Subcutaneous adipose tissue (tissue), 4 donors: ENCODE measurements around the gene UNC13A. TPM values are rescaled to one million over a fixed set of nuclear protein-coding genes. Genes with fewer than 3 reads are reported as not detected.

Experiments used
- CTCF ChIP-seq: fragments of 450-650 bp; IDR thresholded peaks from one replicate; pipeline ENCODE4 v1.5.1; 2016; ENCODE audit warnings: low read depth, mild to moderate bottlenecking, control low read depth, antibody characterized with exemption, moderate library complexity
- total RNA-seq, 4 donors: library from RNA; depleted of rRNA; stranded (reverse); fragments of >200 nt; gene quantifications; one replicate each; pipeline ENCODE4 v1.1.0, GENCODE V29; 2016

Gene UNC13A
- total RNA-seq, 4 donors from 2014 or later, result not detected

GRCh38 chr19:17607936-17608335 lies 80.2 kb downstream of the UNC13A start:
- no peak for TF ChIP-seq CTCF

- TF ChIP-seq CTCF, result no peak
These were observed 81.5 kb downstream of the UNC13A start for GRCh38 chr19:17606590-17607185.

- TF ChIP-seq CTCF, result no peak
These were observed 82.2 kb downstream of the UNC13A start for GRCh38 chr19:17605761-17606589.

- TF ChIP-seq CTCF, result no peak
These were observed 83.0 kb downstream of the UNC13A start for GRCh38 chr19:17605117-17605516.

- no peak for TF ChIP-seq CTCF
These were observed 83.7 kb downstream of the UNC13A start for GRCh38 chr19:17604372-17605025.

- TF ChIP-seq CTCF, result no peak
These were observed 85.2 kb downstream of the UNC13A start for GRCh38 chr19:17602872-17603510.

GRCh38 chr19:17602217-17602616 lies 85.9 kb downstream of the UNC13A start:
- TF ChIP-seq CTCF, result no peak
